OCI-LY3 (cell line): ENCODE measurements around the gene MRPL50.

Experiments
- H2AFZ ChIP-seq: fragments of 200-600, 300-600 bp; shearing (Covaris generic); 2 replicates; pipeline ENCODE4 v1.6.0; 2014; ENCODE audit warnings: antibody characterized with exemption, low read depth, low read length
- H3K27ac ChIP-seq: fragments of 200-600, 300-600 bp; sonication (generic); 2 replicates; pipeline ENCODE4 v1.5.1; 2014; ENCODE audit warnings: mild to moderate bottlenecking, low read length, moderate library complexity, mixed read lengths
- H3K27me3 ChIP-seq: fragments of 200-600, 300-600 bp; sonication (generic); 2 replicates; pipeline ENCODE4 v1.6.1; 2014; ENCODE audit warnings: low read depth, low read length, mixed read lengths
- H3K36me3 ChIP-seq: fragments of 200-600, 300-600 bp; sonication (generic); replicated peaks from 2 replicates; pipeline ENCODE3; 2014; ENCODE audit warnings: low read depth, low read length, mixed read lengths
- H3K4me1 ChIP-seq: fragments of 300-600, 200-600 bp; sonication (generic); 2 replicates; pipeline ENCODE4 v1.6.1; 2014; ENCODE audit warnings: low read length, mixed read lengths
- H3K4me2 ChIP-seq: fragments of 200-600, 300-600 bp; sonication (generic); 2 replicates; pipeline ENCODE4 v1.6.1; 2014; ENCODE audit warnings: low read length, mixed read lengths
- H3K4me3 ChIP-seq: fragments of 300-600, 200-600 bp; sonication (generic); 2 replicates; pipeline ENCODE4 v1.5.1; 2014; ENCODE audit warnings: antibody characterized with exemption, mild to moderate bottlenecking, low read length, moderate library complexity
- H3K79me2 ChIP-seq: fragments of 300-600, 200-600 bp; shearing (Covaris generic); 2 replicates; pipeline ENCODE4 v1.6.1; 2014; ENCODE audit warnings: mild to moderate bottlenecking, low read length, mixed read lengths
- H3K9ac ChIP-seq: fragments of 300-600, 200-600 bp; shearing (Covaris generic); 2 replicates; pipeline ENCODE4 v1.6.0; 2014; ENCODE audit warnings: mild to moderate bottlenecking, low read length, moderate library complexity
- H3K9me3 ChIP-seq: fragments of 200-600, 300-600 bp; shearing (Covaris generic); 2 replicates; pipeline ENCODE4 v1.6.1; 2014; ENCODE audit warnings: low read length, mixed read lengths; ENCODE audit not compliant: insufficient read depth
- H4K20me1 ChIP-seq: fragments of 200-600, 300-600 bp; sonication (generic); 2 replicates; pipeline ENCODE4 v1.6.1; 2016; ENCODE audit warnings: low read length, mixed read lengths; ENCODE audit not compliant: insufficient read depth
- CTCF ChIP-seq: fragments of 200-600, 300-600 bp; sonication (generic); IDR thresholded peaks from 2 replicates; pipeline ENCODE4 v1.5.1; 2014; ENCODE audit warnings: antibody characterized with exemption, low read length, low read depth
- EZH2phosphoT487 ChIP-seq: fragments of 200-600 bp; shearing (Covaris generic); IDR thresholded peaks from 2 replicates; pipeline ENCODE4 v1.6.1; 2018; ENCODE audit warnings: antibody characterized with exemption, mixed run types, low read depth

The MRPL50 gene

GRCh38 chr9:101372327-101373118 is 25.9 kb downstream of the MRPL50 start:
- no peak overlapping the region for H3K9ac ChIP-seq
- H3K27me3 ChIP-seq = no peaks in the 10 kb centered on the region
- H3K4me2 ChIP-seq = no peak overlapping the region
- no peak overlapping the region for H3K4me3 ChIP-seq
- H4K20me1 ChIP-seq = no peaks in the 10 kb centered on the region
- TF ChIP-seq CTCF = no peak
- no peak for TF ChIP-seq EZH2phosphoT487
- H3K4me1 ChIP-seq = no peaks in the 10 kb centered on the region
- no peak overlapping the region for H3K27ac ChIP-seq
- no peaks in the 10 kb centered on the region for H3K36me3 ChIP-seq
- no peaks in the 10 kb centered on the region for H3K9me3 ChIP-seq
- H2AFZ ChIP-seq = no peak overlapping the region
- H3K79me2 ChIP-seq = no peaks in the 10 kb centered on the region

GRCh38 chr9:101371813-101372212 is 26.6 kb downstream of the MRPL50 start:
- no peaks in the 10 kb centered on the region for H3K79me2 ChIP-seq
- no peak overlapping the region for H3K27ac ChIP-seq
- no peak overlapping the region for H3K4me2 ChIP-seq
- TF ChIP-seq EZH2phosphoT487 (no peak), CTCF (no peak)
- H3K9ac ChIP-seq = no peak overlapping the region
- H3K36me3 ChIP-seq = no peaks in the 10 kb centered on the region
- no peaks in the 10 kb centered on the region for H3K4me1 ChIP-seq
- H4K20me1 ChIP-seq = no peaks in the 10 kb centered on the region
- no peak overlapping the region for H3K4me3 ChIP-seq
- no peaks in the 10 kb centered on the region for H3K27me3 ChIP-seq
- H2AFZ ChIP-seq = no peak overlapping the region
- no peaks in the 10 kb centered on the region for H3K9me3 ChIP-seq

- Histone ChIP-seq H2AFZ (no peak overlapping the region), H3K9ac (no peak overlapping the region), H3K4me1 (no peaks in the 10 kb centered on the region), H4K20me1 (no peaks in the 10 kb centered on the region), H3K4me3 (no peak overlapping the region), H3K79me2 (no peaks in the 10 kb centered on the region), H3K27ac (no peak overlapping the region), H3K4me2 (no peak overlapping the region), H3K9me3 (no peaks in the 10 kb centered on the region), H3K36me3 (no peaks in the 10 kb centered on the region), H3K27me3 (no peaks in the 10 kb centered on the region)
- no peak for TF ChIP-seq CTCF
- no peak for TF ChIP-seq EZH2phosphoT487
Observed at GRCh38 chr9:101369884-101370531, 28.4 kb downstream of the MRPL50 start.

GRCh38 chr9:101369286-101369685 is 29.1 kb downstream of the MRPL50 start:
- no peak overlapping the region for H2AFZ ChIP-seq
- no peaks in the 10 kb centered on the region for H3K27me3 ChIP-seq
- H3K9me3 ChIP-seq = no peaks in the 10 kb centered on the region
- no peaks in the 10 kb centered on the region for H3K36me3 ChIP-seq
- no peak for TF ChIP-seq CTCF
- no peaks in the 10 kb centered on the region for H3K79me2 ChIP-seq
- no peak overlapping the region for H3K4me3 ChIP-seq
- no peak overlapping the region for H3K27ac ChIP-seq
- H4K20me1 ChIP-seq = no peaks in the 10 kb centered on the region
- no peak overlapping the region for H3K9ac ChIP-seq
- no peak overlapping the region for H3K4me2 ChIP-seq
- no peaks in the 10 kb centered on the region for H3K4me1 ChIP-seq
